GM18868 (cell line): ENCODE results near the gene ANKRD6.

ENCODE experiments used
- ATAC-seq: cut with Tn5 transposase; IDR thresholded peaks from one replicate; pipeline ENCODE4 v1.9.1; 2021; ENCODE audit warnings: mild to moderate bottlenecking, moderate library complexity; ENCODE audit not compliant: unreplicated experiment

Gene ANKRD6

GRCh38 chr6:89506716-89507617, 74.0 kb downstream of the ANKRD6 start:
- no peak for ATAC-seq

GRCh38 chr6:89508755-89509563, 76.0 kb downstream of the ANKRD6 start:
- ATAC-seq, result no peak

DNA sequence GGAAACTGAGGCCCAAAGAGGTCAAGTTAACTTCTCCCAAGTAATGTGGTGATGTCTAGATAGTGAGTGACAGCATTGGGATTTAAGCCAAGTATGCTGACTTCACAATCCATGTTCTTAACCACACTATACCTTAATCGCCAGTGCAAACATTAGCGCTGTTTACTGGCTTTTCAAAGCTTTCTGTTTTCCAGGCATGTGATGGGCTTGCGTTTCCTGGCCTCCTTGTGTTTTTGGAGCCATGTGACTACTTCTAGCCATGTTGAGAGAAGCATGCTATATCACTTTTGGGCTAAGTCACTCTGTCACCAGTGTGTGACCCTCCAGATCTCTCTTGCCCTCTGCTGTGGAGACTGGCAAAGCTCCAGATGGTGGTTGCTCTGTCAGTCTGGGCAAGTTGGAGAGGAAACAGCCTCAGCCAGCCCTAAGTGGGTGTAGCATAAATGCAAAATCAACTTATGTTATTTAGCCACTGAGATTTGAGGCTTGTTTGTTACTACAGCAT, 76.9 kb downstream of the ANKRD6 start:
- ATAC-seq, result no peak

- no peak for ATAC-seq
Observed at GRCh38 chr6:89510393-89510792, 77.4 kb downstream of the ANKRD6 start.

- ATAC-seq, result no peak
Observed at GRCh38 chr6:89518352-89519055, 85.6 kb downstream of the ANKRD6 start.

DNA sequence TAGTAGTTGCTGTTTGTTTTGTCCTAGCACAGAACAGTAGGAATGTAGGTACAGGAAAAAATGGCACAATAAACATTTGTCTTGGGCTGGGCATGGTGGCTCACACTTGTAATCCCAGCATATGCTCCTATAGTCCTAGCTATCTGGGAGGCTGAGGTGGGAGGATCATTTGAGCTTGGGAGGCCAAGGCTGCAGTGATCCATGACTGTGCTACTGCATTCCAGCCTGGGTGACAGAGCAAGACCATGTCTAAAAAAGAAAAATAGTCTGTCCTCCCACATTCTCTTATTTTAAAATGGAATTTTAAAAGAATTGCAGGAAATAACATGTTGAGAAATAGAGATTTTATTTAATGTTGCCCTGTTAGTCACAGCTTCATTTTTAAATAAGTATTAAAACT, 87.8 kb downstream of the ANKRD6 start:
- no peak for ATAC-seq

DNA sequence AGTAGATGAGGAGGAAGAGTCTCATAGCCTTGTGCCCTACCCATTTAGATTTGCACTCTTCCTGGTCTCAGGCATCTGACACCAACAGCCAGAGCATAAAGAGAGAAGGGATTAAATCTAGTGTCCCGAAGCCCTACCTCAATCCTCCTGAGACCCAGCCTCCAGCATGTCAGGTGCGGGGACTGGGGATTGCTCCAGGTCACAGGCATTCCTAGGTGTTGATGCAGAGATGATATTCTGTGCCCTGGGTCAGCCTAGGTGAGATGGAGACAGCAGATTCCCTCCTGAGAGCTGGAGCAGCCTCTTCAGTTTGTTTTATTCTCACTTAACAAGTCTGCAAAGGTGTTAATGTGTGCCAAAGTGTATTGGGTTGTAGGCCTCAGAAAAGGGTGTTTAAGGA, 89.8 kb downstream of the ANKRD6 start:
- no peak for ATAC-seq

GRCh38 chr6:89525786-89526562, 93.0 kb downstream of the ANKRD6 start:
- no peak for ATAC-seq

DNA sequence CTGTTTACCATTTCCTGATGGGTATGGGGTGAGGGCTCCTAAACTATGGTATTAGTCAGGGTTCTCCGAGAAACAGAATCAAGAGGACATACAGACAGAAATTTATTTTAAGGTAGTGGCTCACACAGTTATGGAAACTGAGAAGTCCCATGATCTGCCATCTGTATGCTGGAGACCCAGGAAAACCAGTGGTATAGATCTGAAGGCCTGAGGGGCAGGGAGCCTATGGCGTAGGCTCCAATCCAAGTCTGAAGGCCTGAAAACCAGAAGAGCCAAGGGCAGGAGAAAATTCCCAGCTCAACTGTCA, 93.6 kb downstream of the ANKRD6 start:
- no peak for ATAC-seq

- ATAC-seq, result no peak
Observed at GRCh38 chr6:89527634-89528033, 94.7 kb downstream of the ANKRD6 start.

- ATAC-seq, result no peak
Observed at GRCh38 chr6:89528866-89529265, 95.9 kb downstream of the ANKRD6 start.

DNA sequence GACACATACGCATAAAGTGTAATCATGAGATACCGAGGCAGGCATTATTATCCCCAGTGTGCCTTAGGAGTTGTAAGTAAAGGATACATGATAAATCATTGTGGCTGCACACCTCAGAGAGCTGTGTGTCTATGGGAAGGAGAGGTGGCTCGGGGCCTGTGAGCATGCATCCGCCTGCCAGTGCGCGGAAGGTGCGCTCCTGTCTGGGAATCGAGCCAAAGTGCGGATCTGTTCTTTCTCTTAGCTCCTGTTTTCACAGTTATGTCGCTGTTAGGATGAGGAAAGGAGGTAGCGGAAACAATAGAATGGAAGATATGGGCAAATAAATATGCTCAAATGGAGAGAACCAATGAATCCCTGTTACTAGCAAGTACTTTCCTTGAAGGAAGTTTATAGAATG, 98.0 kb downstream of the ANKRD6 start:
- no peak for ATAC-seq

DNA sequence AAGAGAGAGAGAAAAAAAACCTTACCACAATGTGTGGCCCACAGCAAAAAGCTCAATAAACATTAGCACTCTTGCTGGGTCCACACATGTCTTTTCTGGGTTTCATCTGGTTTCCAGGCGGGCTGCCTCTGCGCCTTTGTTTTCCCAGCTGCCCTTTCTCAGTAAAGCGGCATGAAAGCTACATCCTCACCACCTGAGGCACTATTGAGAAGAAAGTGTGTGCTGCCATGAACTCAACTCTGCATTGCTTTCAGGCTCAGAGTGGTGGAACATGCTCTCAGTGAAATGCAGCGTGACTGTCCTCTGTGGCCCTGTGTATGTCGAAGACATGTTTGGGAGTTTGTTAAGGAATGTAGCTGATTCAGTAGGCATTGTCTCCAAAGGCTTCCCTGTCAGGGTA, 103.3 kb downstream of the ANKRD6 start:
- no peak for ATAC-seq

- ATAC-seq, result no peak
Observed at GRCh38 chr6:89539779-89540178, 106.8 kb downstream of the ANKRD6 start.

GRCh38 chr6:89542081-89542857, 109.3 kb downstream of the ANKRD6 start:
- ATAC-seq, result no peak

DNA sequence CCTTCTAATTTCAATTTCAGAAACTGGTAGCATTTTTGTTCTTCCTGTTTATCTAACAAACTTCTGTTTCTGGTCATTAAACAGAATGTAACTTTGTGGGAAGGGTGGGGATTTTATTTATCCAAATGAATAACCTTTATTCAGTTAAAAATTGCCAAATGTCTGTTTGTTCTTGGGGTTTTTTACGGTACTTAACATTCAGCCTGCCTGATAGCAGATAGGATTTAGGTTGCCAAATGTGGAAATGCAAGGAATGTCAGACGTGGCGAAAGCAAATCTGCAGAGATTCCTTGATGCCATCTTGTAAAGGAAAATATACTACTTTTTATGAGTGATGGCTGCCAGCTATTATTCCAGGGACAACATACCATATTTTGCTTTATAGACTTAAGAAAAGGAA, 109.9 kb downstream of the ANKRD6 start:
- ATAC-seq, result no peak

- ATAC-seq, result no peak
Observed at GRCh38 chr6:89547281-89547680, 114.3 kb downstream of the ANKRD6 start.

- ATAC-seq, result no peak
Observed at GRCh38 chr6:89553431-89553830, 120.5 kb downstream of the ANKRD6 start.

GRCh38 chr6:89554106-89554505, 121.2 kb downstream of the ANKRD6 start:
- ATAC-seq, result no peak

- ATAC-seq, result no peak
Observed at GRCh38 chr6:89555031-89555430, 122.1 kb downstream of the ANKRD6 start.
